ENCODE data around the gene NFIC. TPM values are rescaled to one million over a fixed set of nuclear protein-coding genes. Genes with fewer than 3 reads are reported as not detected.

Gene NFIC
- total RNA-seq, 1 donor from 2014 or later = 38.3 TPM

DNA sequence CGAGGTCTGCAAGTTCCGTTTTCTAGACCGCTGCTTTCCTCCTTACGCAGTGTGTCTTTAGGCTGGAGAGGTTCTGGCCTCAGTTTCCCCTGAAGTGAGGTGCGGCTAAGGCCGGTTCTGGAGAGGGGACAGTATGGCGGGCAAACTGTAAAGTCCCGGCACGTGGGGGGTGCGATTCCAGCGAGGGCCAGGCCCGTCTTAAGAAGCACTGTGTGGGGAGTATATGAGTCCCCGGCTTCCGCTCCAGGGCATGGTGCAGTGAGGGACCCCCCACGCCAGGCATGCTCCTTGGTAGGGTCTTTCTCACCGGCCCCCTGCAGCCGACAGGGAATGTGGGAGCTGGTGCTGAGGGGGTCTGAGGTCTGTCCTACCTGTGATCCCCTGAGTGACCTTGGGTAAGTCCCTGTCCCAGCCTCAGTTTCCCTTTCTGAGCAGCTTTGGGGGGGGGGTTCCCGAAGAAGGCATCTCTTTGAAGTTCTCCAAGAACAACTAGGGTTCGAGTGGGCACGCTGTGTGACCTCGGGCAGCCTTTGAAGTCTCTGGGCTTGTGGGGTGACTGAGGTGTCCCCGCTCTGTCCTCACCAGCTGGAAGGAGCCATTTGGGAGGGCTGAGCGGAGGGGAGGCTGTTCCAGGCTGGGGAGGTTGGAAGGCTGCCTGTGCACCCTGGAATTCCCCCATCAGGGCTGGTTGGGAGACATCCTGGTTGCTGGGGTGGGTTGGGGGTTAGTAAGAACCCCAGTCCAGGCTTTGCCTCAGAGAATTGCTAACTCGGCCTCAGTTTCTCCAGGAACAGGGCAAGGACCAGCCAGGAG is 1.5 kb downstream of the NFIC start:
- Histone ChIP-seq H3K36me3 (ENCODE audit: insufficient read depth, low read length) (peaks cover 3% of the 10 kb centered on the region), H4K20me1 (ENCODE audit: insufficient read depth, low read length) (peaks cover 69% of the 10 kb centered on the region), H3K79me2 (ENCODE audit: insufficient read depth, low read length) (peaks cover 82% of the 10 kb centered on the region), H3K27ac (ENCODE audit: low read depth, low read length) (peak overlapping the region; percentile 48), H3K9me3 (ENCODE audit: insufficient read depth, low read depth, low read length) (no peaks in the 10 kb centered on the region), H3K9ac (ENCODE audit: low read length) (peak overlapping the region; percentile 92), H2AFZ (ENCODE audit: low read depth, low read length) (no peak overlapping the region), H3K27me3 (ENCODE audit: insufficient read depth, low read length) (no peaks in the 10 kb centered on the region), H3K4me1 (ENCODE audit: insufficient read depth, low read length) (peaks cover 45% of the 10 kb centered on the region), H3K4me3 (ENCODE audit: insufficient read depth, low read depth, low read length) (peak overlapping the region; percentile 75), H3K4me2 (ENCODE audit: low read length) (peak overlapping the region; percentile 88)
- Mint-ChIP-seq H3K36me3 (ENCODE audit: low read depth, unreplicated experiment) (no peaks in the 10 kb centered on the region), H3K9me3 (ENCODE audit: unreplicated experiment) (no peaks in the 10 kb centered on the region), H3K27ac (ENCODE audit: unreplicated experiment) (peak overlapping the region; percentile 66), H3K27me3 (ENCODE audit: low read depth, unreplicated experiment) (peaks cover 46% of the 10 kb centered on the region), H3K4me3 (ENCODE audit: unreplicated experiment) (peak overlapping the region; percentile 83), H3K4me1 (ENCODE audit: low read depth, unreplicated experiment) (peaks cover 32% of the 10 kb centered on the region)
- DNase-seq (ENCODE audit: low read depth) (no peak), FAIRE-seq (no peak)
- TF ChIP-seq EZH2 (IDR thresholded peaks at IDR 0.05; ENCODE audit: insufficient read depth, low read length) = no peak
- TF ChIP-seq, protein P1, sequence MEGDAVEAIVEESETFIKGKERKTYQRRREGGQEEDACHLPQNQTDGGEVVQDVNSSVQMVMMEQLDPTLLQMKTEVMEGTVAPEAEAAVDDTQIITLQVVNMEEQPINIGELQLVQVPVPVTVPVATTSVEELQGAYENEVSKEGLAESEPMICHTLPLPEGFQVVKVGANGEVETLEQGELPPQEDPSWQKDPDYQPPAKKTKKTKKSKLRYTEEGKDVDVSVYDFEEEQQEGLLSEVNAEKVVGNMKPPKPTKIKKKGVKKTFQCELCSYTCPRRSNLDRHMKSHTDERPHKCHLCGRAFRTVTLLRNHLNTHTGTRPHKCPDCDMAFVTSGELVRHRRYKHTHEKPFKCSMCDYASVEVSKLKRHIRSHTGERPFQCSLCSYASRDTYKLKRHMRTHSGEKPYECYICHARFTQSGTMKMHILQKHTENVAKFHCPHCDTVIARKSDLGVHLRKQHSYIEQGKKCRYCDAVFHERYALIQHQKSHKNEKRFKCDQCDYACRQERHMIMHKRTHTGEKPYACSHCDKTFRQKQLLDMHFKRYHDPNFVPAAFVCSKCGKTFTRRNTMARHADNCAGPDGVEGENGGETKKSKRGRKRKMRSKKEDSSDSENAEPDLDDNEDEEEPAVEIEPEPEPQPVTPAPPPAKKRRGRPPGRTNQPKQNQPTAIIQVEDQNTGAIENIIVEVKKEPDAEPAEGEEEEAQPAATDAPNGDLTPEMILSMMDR (IDR thresholded peaks at IDR 0.05; ENCODE audit: insufficient read depth, low read depth, low read length) = no peak

DNA sequence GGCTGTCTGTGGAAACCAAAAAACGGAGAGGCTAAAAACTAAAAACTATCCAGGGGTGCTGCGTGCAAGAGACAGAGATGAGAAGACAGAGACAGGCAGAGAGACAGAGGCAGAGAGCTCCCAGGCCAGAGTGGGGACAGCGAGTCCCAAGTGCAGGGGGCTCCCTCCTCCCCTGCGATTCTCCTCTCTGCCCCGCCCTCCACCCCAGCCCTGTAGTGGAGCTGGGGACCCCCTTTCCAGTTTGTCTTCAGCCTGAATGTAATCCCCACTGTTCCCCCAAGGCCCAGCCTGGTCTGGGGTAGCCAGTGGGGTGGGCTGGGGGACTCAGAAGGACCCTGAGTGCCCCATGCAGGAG is 2.0 kb downstream of the NFIC start:
- peak overlapping the region; percentile 48 for H3K27ac ChIP-seq (ENCODE audit: low read depth, low read length)
- Mint-ChIP-seq H3K4me3 (ENCODE audit: unreplicated experiment) (peak overlapping the region; percentile 83), H3K27ac (ENCODE audit: unreplicated experiment) (peak overlapping the region; percentile 92), H3K27me3 (ENCODE audit: low read depth, unreplicated experiment) (peaks cover 43% of the 10 kb centered on the region), H3K36me3 (ENCODE audit: low read depth, unreplicated experiment) (no peaks in the 10 kb centered on the region), H3K4me1 (ENCODE audit: low read depth, unreplicated experiment) (peaks cover 32% of the 10 kb centered on the region), H3K9me3 (ENCODE audit: unreplicated experiment) (no peaks in the 10 kb centered on the region)
- no peaks in the 10 kb centered on the region for H3K9me3 ChIP-seq (ENCODE audit: insufficient read depth, low read depth, low read length)
- H3K79me2 ChIP-seq (ENCODE audit: insufficient read depth, low read length) = peaks cover 84% of the 10 kb centered on the region
- H3K4me2 ChIP-seq (ENCODE audit: low read length) = peak overlapping the region; percentile 88
- no peak for DNase-seq (ENCODE audit: low read depth)
- peaks cover 72% of the 10 kb centered on the region for H4K20me1 ChIP-seq (ENCODE audit: insufficient read depth, low read length)
- no peak overlapping the region for H2AFZ ChIP-seq (ENCODE audit: low read depth, low read length)
- H3K36me3 ChIP-seq (ENCODE audit: insufficient read depth, low read length) = peaks cover 3% of the 10 kb centered on the region
- H3K9ac ChIP-seq (ENCODE audit: low read length) = peak overlapping the region; percentile 92
- no peaks in the 10 kb centered on the region for H3K27me3 ChIP-seq (ENCODE audit: insufficient read depth, low read length)
- TF ChIP-seq EZH2 (IDR thresholded peaks at IDR 0.05; ENCODE audit: insufficient read depth, low read length) = no peak
- TF ChIP-seq, protein P1 (IDR thresholded peaks at IDR 0.05; ENCODE audit: insufficient read depth, low read depth, low read length) = no peak
- no peak for FAIRE-seq
- peaks cover 45% of the 10 kb centered on the region for H3K4me1 ChIP-seq (ENCODE audit: insufficient read depth, low read length)
- peak overlapping the region; percentile 75 for H3K4me3 ChIP-seq (ENCODE audit: insufficient read depth, low read depth, low read length)

DNA sequence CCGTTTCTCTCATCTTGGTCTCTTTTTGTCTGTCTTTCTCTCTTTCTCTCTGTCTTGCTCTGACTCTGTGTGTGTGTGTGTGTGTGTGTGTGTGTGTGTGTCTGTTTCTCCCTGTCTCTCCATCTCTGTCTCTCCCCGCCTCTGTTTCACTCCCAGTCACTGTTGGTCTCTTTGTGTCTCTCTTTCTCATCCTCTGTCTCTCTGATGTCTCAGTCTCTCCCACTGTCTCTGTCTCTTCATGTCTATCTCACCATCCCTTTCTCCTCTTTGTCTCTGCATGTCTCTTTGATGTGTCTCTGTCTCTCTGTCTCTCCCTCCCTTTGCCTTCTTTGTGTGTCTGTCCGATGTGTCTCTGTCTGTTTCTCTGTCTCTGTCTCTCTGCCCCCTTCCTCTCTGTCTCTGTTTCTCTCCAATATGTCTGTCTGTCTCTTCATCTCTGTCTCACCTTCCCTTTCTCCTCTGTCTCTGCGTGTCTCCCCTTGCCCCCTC is 2.5 kb downstream of the NFIC start:
- H3K9ac ChIP-seq (ENCODE audit: low read length) = peak overlapping the region; percentile 92
- peaks cover 45% of the 10 kb centered on the region for H3K4me1 ChIP-seq (ENCODE audit: insufficient read depth, low read length)
- peaks cover 42% of the 10 kb centered on the region for H3K27me3 Mint-ChIP-seq (ENCODE audit: low read depth, unreplicated experiment)
- no peaks in the 10 kb centered on the region for H3K9me3 ChIP-seq (ENCODE audit: insufficient read depth, low read depth, low read length)
- H3K4me3 Mint-ChIP-seq (ENCODE audit: unreplicated experiment) = peak overlapping the region; percentile 83
- H3K9me3 Mint-ChIP-seq (ENCODE audit: unreplicated experiment) = no peaks in the 10 kb centered on the region
- peak overlapping the region; percentile 88 for H3K4me2 ChIP-seq (ENCODE audit: low read length)
- H3K79me2 ChIP-seq (ENCODE audit: insufficient read depth, low read length) = peaks cover 84% of the 10 kb centered on the region
- peaks cover 3% of the 10 kb centered on the region for H3K36me3 ChIP-seq (ENCODE audit: insufficient read depth, low read length)
- FAIRE-seq (no peak), DNase-seq (ENCODE audit: low read depth) (no peak)
- peak overlapping the region; percentile 43 for H2AFZ ChIP-seq (ENCODE audit: low read depth, low read length)
- peaks cover 72% of the 10 kb centered on the region for H4K20me1 ChIP-seq (ENCODE audit: insufficient read depth, low read length)
- peak overlapping the region; percentile 32 for H3K4me3 ChIP-seq (ENCODE audit: insufficient read depth, low read depth, low read length)
- peaks cover 32% of the 10 kb centered on the region for H3K4me1 Mint-ChIP-seq (ENCODE audit: low read depth, unreplicated experiment)
- TF ChIP-seq EZH2 (IDR thresholded peaks at IDR 0.05; ENCODE audit: insufficient read depth, low read length) = no peak
- TF ChIP-seq, protein P1 (IDR thresholded peaks at IDR 0.05; ENCODE audit: insufficient read depth, low read depth, low read length) = no peak
- no peaks in the 10 kb centered on the region for H3K27me3 ChIP-seq (ENCODE audit: insufficient read depth, low read length)
- H3K36me3 Mint-ChIP-seq (ENCODE audit: low read depth, unreplicated experiment) = peaks cover 2% of the 10 kb centered on the region
- peak overlapping the region; percentile 92 for H3K27ac Mint-ChIP-seq (ENCODE audit: unreplicated experiment)
- peak overlapping the region; percentile 48 for H3K27ac ChIP-seq (ENCODE audit: low read depth, low read length)

All from astrocyte (in vitro differentiated cells and primary cell).